ENCODE data around the gene EPC1.
"Not testable (repeated sequence)": the region's sequence is repeated elsewhere in the genome, so short reads cannot be mapped to it uniquely, and the experiment has no call there.

Gene EPC1

DNA sequence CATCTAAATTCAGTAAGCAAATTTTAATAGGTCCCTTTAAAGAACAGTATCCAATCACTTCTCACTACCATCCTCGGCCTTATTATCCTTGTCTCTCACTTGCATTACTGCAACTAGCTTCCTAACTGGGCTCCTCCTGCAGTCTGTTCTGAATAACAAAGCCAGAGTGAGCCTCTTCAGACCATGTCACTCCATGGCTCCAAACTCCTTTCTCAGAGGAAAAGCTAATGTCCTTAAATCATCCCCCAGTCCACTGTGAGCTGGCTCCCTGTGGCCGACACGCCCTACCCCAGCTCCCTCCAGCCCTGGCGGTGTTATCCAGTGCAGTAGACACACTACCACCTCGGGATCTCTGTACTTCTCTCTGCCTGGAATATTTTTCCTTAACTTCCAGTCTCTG lies 80.0 kb downstream of the EPC1 start:
- Histone ChIP-seq H3K9me3 (ENCODE audit: control insufficient read depth, low read depth, low read length) (no peaks in the 10 kb centered on the region), H3K27me3 (ENCODE audit: control insufficient read depth, insufficient read depth, low read length) (no peaks in the 10 kb centered on the region), H3K36me3 (ENCODE audit: control insufficient read depth, low read depth, low read length) (peaks cover 40% of the 10 kb centered on the region), H3K4me3 (ENCODE audit: low read length) (peak overlapping the region; percentile 34), H3K9ac (ENCODE audit: low read length) (peak overlapping the region; percentile 34), H3K4me1 (ENCODE audit: control insufficient read depth, low read depth, low read length) (peaks cover 36% of the 10 kb centered on the region), H3K27ac (ENCODE audit: low read length) (no peak overlapping the region)

DNA sequence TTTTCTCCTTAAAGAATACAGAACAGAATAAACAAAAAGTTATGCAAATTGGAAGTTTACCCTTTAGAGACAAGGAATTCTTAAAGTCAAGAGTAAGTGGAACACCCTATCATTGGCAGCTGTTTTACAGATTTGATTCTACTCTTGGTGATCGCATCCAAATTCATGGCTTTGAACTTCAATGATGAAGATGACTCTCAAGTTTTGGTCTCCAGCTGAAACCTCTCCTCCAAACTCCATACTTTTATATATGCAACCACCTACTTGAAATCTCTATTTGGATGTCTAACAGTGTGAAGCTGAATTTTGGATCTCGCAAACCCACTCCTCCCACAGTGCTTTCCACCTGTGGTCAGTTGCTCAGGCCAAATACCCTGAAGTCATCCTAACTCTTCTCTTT lies 80.4 kb downstream of the EPC1 start:
- Histone ChIP-seq H3K27ac (ENCODE audit: low read length) (no peak overlapping the region), H3K27me3 (ENCODE audit: control insufficient read depth, insufficient read depth, low read length) (no peaks in the 10 kb centered on the region), H3K36me3 (ENCODE audit: control insufficient read depth, low read depth, low read length) (peaks cover 36% of the 10 kb centered on the region), H3K9me3 (ENCODE audit: control insufficient read depth, low read depth, low read length) (no peaks in the 10 kb centered on the region), H3K9ac (ENCODE audit: low read length) (peak overlapping the region; percentile 34), H3K4me1 (ENCODE audit: control insufficient read depth, low read depth, low read length) (peaks cover 37% of the 10 kb centered on the region), H3K4me3 (ENCODE audit: low read length) (peak overlapping the region; percentile 34)

DNA sequence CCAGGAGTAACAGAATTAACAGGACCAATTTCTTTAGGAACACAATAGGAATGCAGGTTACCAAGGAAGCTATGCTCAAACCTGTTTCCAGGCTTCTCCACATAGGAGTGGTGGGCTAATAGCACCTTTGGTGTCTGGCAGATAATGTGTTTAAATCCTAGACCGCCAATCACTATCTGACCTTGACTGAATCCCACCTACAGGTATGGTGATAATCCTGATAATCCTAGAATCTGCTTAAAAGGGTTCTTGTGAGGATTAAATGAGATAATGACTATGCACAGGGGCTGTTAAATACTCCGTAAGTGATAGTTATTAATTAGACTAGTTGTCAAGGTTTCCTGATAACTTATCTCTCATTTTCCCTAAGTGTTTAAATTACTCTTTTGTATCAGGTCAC lies 81.2 kb downstream of the EPC1 start:
- H3K4me3 ChIP-seq (ENCODE audit: low read length), result no peak overlapping the region
- peaks cover 37% of the 10 kb centered on the region for H3K4me1 ChIP-seq (ENCODE audit: control insufficient read depth, low read depth, low read length)
- no peaks in the 10 kb centered on the region for H3K9me3 ChIP-seq (ENCODE audit: control insufficient read depth, low read depth, low read length)

DNA sequence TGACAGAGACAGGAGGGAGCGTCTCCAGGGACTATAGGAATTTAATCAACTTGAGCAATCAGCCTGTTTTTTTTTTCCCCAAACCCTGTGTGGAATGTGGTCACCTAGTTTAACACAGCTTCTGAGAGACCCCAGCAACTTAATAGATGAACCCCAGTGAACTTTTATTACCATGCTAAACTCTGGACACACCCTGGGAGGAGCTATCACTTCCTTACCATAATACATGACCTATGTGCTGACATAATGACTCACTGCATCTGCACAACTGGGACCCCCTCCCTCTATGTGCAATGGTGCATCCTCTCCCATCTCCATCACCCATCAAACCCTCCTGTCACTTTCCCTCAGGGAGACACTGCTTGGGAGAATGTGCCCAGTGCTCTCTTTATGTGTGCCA lies 83.7 kb downstream of the EPC1 start:
- Histone ChIP-seq H3K27ac (ENCODE audit: low read length) (no peak overlapping the region), H3K4me3 (ENCODE audit: low read length) (no peak overlapping the region), H3K4me1 (ENCODE audit: control insufficient read depth, low read depth, low read length) (peaks cover 34% of the 10 kb centered on the region), H3K9ac (ENCODE audit: low read length) (no peak overlapping the region), H3K9me3 (ENCODE audit: control insufficient read depth, low read depth, low read length) (no peaks in the 10 kb centered on the region), H3K27me3 (ENCODE audit: control insufficient read depth, insufficient read depth, low read length) (no peaks in the 10 kb centered on the region), H3K36me3 (ENCODE audit: control insufficient read depth, low read depth, low read length) (peaks cover 4% of the 10 kb centered on the region)

More for the DNA sequence above, 81.2 kb downstream of the EPC1 start:
- Histone ChIP-seq H3K27ac (ENCODE audit: low read length) (no peak overlapping the region), H3K27me3 (ENCODE audit: control insufficient read depth, insufficient read depth, low read length) (no peaks in the 10 kb centered on the region), H3K9ac (ENCODE audit: low read length) (no peak overlapping the region), H3K36me3 (ENCODE audit: control insufficient read depth, low read depth, low read length) (peaks cover 28% of the 10 kb centered on the region)

DNA sequence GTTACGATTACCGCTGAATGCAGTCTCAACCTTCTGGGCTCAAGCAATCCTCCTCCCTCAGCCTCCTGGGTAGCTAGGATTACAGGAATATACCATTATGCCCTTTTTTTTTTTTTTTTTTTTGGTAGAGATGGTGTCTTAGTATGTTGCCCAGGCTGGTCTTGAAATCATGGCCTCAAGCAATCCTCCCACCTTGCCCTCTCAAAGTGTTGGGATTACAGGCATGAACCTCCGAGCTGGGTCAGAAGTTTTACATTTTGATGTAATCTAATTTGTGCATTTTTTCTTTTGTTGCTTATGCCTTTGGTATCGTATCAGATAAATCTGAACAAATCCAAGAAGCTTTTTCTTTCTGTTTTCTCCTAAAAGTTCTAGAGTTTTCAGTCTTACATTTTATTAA lies 87.4 kb downstream of the EPC1 start:
- no peaks in the 10 kb centered on the region for H3K36me3 ChIP-seq (ENCODE audit: control insufficient read depth, low read depth, low read length)

DNA sequence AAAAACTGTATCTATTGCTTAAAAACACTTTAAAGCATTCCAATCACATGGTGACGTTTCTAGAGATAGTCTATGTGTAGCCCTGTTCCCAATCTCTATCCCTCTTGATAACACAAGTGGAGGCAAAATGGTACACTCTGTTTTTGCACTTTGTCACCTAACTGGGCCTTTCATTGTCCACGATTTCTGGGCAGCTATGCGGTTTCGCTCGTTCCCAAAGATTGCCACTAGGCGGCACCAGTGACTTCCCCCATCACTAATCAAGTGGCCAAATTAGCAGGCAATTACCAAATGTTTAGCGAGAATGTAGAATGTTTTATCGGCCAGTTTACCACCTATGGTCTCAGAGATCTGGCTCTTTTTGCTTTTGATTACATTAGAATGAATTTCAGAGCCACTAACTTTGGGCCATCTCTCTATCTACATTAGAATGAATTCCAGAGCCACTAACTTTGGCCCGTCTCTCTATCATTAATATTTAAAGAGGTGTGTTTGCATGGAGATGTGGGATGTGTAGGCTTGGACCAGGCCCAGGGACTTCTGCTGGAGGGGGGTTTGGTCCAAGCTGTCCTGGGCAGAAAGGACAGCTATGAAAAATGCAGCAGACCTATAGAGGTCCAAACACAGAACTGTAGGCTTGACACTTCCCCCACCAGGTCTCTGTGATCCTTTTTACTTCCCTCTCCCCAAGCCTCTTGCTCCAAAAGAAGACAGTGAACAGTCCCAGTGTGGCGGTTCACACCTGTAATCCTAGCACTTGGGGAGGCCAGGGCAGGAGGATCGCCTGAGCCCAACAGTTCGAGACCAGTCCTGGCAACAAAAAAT lies 90.1 kb downstream of the EPC1 start:
- Histone ChIP-seq H3K27me3 (ENCODE audit: control insufficient read depth, insufficient read depth, low read length) (no peaks in the 10 kb centered on the region), H3K9ac (ENCODE audit: low read length) (no peak overlapping the region), H3K9me3 (ENCODE audit: control insufficient read depth, low read depth, low read length) (no peaks in the 10 kb centered on the region)

More for the DNA sequence above, 87.4 kb downstream of the EPC1 start:
- Histone ChIP-seq H3K4me3 (ENCODE audit: low read length) (no peak overlapping the region), H3K9me3 (ENCODE audit: control insufficient read depth, low read depth, low read length) (no peaks in the 10 kb centered on the region), H3K27ac (ENCODE audit: low read length) (no peak overlapping the region), H3K9ac (ENCODE audit: low read length) (no peak overlapping the region), H3K4me1 (ENCODE audit: control insufficient read depth, low read depth, low read length) (peaks cover 9% of the 10 kb centered on the region), H3K27me3 (ENCODE audit: control insufficient read depth, insufficient read depth, low read length) (no peaks in the 10 kb centered on the region)

DNA sequence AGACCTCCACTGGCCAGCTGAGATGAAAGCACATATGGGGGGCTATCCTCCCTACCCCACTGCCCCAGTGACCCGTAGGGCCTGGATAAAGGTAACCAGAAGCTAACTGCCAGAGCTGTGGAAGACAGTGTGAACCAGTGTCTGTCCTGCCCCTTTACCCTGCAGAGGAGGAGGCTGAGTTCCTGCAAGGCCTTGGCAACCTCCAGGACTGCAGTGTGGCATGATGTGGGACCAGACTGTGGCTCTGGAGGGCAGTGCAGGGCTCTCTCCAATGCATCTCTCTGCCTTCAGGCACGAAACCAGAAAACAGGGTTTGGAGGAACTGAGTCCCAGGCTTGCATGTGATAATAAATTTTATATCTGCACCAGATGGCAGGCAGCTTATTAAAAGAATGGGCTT lies 93.1 kb downstream of the EPC1 start:
- Histone ChIP-seq H3K4me1 (ENCODE audit: control insufficient read depth, low read depth, low read length) (no peaks in the 10 kb centered on the region), H3K4me3 (ENCODE audit: low read length) (no peak overlapping the region), H3K9ac (ENCODE audit: low read length) (no peak overlapping the region), H3K9me3 (ENCODE audit: control insufficient read depth, low read depth, low read length) (no peaks in the 10 kb centered on the region), H3K27me3 (ENCODE audit: control insufficient read depth, insufficient read depth, low read length) (no peaks in the 10 kb centered on the region), H3K36me3 (ENCODE audit: control insufficient read depth, low read depth, low read length) (no peaks in the 10 kb centered on the region), H3K27ac (ENCODE audit: low read length) (no peak overlapping the region)

More for the DNA sequence above, 90.1 kb downstream of the EPC1 start:
- Histone ChIP-seq H3K27ac (ENCODE audit: low read length) (no peak overlapping the region), H3K4me3 (ENCODE audit: low read length) (no peak overlapping the region), H3K36me3 (ENCODE audit: control insufficient read depth, low read depth, low read length) (no peaks in the 10 kb centered on the region), H3K4me1 (ENCODE audit: control insufficient read depth, low read depth, low read length) (no peaks in the 10 kb centered on the region)

DNA sequence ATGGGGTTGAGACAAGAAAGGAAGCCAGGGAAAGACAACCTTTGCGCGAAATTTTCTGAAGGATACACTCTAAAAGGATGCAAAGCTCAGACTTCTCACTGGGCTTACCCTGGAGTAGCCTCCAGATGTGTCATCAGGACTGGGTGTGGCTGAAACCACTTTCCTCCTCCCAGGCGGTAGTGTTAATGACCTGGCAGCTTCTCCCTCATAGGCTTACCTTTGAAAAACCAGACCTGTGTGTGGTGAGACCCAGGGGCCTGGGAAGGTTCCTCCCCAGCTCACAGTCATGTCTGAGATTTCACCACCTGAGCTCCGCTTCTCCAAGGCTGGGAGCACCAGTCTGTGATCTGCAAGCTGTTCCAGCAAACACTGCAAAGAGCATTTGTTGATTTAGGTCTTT lies 93.7 kb downstream of the EPC1 start:
- Histone ChIP-seq H3K36me3 (ENCODE audit: control insufficient read depth, low read depth, low read length) (no peaks in the 10 kb centered on the region), H3K27me3 (ENCODE audit: control insufficient read depth, insufficient read depth, low read length) (no peaks in the 10 kb centered on the region), H3K9me3 (ENCODE audit: control insufficient read depth, low read depth, low read length) (no peaks in the 10 kb centered on the region), H3K4me1 (ENCODE audit: control insufficient read depth, low read depth, low read length) (no peaks in the 10 kb centered on the region), H3K27ac (ENCODE audit: low read length) (no peak overlapping the region), H3K9ac (ENCODE audit: low read length) (no peak overlapping the region), H3K4me3 (ENCODE audit: low read length) (no peak overlapping the region)

DNA sequence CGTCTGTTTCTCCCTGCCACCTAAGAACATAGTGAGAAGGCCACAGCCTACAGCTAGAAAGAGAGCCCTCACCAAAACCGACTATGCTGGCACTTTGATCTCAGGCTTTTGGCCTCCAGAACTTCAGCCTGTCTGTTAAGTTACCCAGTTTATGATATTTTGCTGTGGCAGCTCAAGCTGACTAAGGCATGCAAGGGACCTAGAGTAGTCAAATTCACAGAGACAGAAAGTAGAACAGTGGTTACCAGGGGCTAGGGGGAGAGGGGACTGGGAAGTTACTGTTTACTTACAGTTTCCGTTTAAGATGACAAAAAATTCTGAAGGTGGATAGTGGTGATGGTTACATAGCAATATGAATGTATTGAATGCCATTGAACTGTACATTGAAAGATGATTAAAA lies 96.5 kb downstream of the EPC1 start:
- H3K4me3 ChIP-seq (ENCODE audit: low read length); H3K27me3 ChIP-seq (ENCODE audit: control insufficient read depth, insufficient read depth, low read length); H3K9me3 ChIP-seq (ENCODE audit: control insufficient read depth, low read depth, low read length); H3K27ac ChIP-seq (ENCODE audit: low read length); H3K9ac ChIP-seq (ENCODE audit: low read length); H3K36me3 ChIP-seq (ENCODE audit: control insufficient read depth, low read depth, low read length); H3K4me1 ChIP-seq (ENCODE audit: control insufficient read depth, low read depth, low read length): not testable (repeated sequence)

DNA sequence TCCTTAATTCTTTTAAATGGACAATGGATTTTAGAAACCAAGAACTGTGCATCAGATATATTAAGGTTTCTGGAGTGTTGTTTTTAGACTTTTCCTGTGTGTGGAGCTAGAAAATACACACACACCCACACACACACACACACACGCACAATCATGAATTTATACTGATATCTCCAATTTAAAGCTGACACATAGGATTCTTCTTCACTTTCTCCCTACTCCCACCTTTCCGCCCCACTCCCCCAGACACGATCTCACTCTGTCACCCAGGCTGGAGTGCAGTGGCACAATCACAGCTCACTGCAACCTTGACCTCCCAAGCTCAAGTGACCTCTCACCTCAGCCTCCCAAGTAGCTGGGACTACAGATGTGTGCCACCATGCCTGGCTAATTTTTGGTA lies 100.3 kb downstream of the EPC1 start:
- H3K4me3 ChIP-seq (ENCODE audit: low read length), result no peak overlapping the region
- no peak overlapping the region for H3K27ac ChIP-seq (ENCODE audit: low read length)

DNA sequence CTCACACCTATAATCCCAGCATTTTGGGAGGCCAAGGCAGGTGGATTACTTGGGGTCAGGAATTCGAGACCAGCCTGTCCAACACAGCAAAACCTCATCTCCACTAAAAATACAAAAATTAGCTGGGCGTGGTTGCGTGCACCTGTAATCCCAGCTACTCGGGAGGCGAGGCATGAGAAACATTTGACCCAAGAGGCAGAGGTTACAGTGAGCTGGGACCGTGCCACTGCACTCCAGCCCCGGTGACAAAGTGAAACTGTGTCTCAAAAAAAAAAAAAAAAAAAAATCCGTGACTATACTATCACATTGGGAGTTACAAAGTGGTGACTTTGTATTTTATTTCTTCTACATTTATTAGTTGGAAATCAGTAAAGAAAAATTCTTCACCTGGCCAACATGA lies 101.2 kb downstream of the EPC1 start:
- no peak overlapping the region for H3K9ac ChIP-seq (ENCODE audit: low read length)
- no peaks in the 10 kb centered on the region for H3K9me3 ChIP-seq (ENCODE audit: control insufficient read depth, low read depth, low read length)
- H3K36me3 ChIP-seq (ENCODE audit: control insufficient read depth, low read depth, low read length), result no peaks in the 10 kb centered on the region
- no peak overlapping the region for H3K27ac ChIP-seq (ENCODE audit: low read length)
- no peak overlapping the region for H3K4me3 ChIP-seq (ENCODE audit: low read length)
- no peaks in the 10 kb centered on the region for H3K4me1 ChIP-seq (ENCODE audit: control insufficient read depth, low read depth, low read length)
- no peaks in the 10 kb centered on the region for H3K27me3 ChIP-seq (ENCODE audit: control insufficient read depth, insufficient read depth, low read length)

More for the DNA sequence above, 100.3 kb downstream of the EPC1 start:
- H3K4me1 ChIP-seq (ENCODE audit: control insufficient read depth, low read depth, low read length), result no peaks in the 10 kb centered on the region
- no peak overlapping the region for H3K9ac ChIP-seq (ENCODE audit: low read length)
- H3K36me3 ChIP-seq (ENCODE audit: control insufficient read depth, low read depth, low read length), result no peaks in the 10 kb centered on the region
- no peaks in the 10 kb centered on the region for H3K9me3 ChIP-seq (ENCODE audit: control insufficient read depth, low read depth, low read length)
- no peaks in the 10 kb centered on the region for H3K27me3 ChIP-seq (ENCODE audit: control insufficient read depth, insufficient read depth, low read length)
